Tibial nerve (tissue), 4 donors: ENCODE results near the gene UGT1A5. TPM values are rescaled to one million over a fixed set of nuclear protein-coding genes. Genes with fewer than 3 reads are reported as not detected.

Experiments used
- DNase-seq, 2 donors: peaks; one replicate each; pipeline ENCODE4 v3.0.0-alpha.2; 2019; ENCODE audit warnings: low spot score in 2 of 2
- H3K27ac ChIP-seq, 4 donors: fragments of 200-600 bp; sonication (generic) in 3 of 4; one replicate each; pipeline ENCODE4 v1.5.1; 2017 to 2019; ENCODE audit warnings: mild to moderate bottlenecking in 1 of 4
- H3K27me3 ChIP-seq, 2 donors: fragments of 200-600 bp; sonication (generic) in 1 of 2; one replicate each; pipeline versions ENCODE4 v1.5.1 to v1.6.0; 2017 to 2019
- H3K36me3 ChIP-seq, 3 donors: fragments of 200-600 bp; sonication (generic); one replicate each; pipeline ENCODE4 v1.5.1; 2018 to 2019
- H3K4me1 ChIP-seq, 4 donors: fragments of 200-600 bp; sonication (generic) in 3 of 4; one replicate each; pipeline ENCODE4 v1.5.1; 2017 to 2019
- H3K4me3 ChIP-seq, 4 donors: fragments of 200-600 bp; sonication (generic) in 3 of 4; one replicate each; pipeline ENCODE4 v1.5.1; 2017 to 2019; ENCODE audit warnings: mild to moderate bottlenecking in 1 of 4, moderate library complexity in 1 of 4
- H3K9me3 ChIP-seq, 4 donors: fragments of 200-600 bp; sonication (generic) in 3 of 4; one replicate each; pipeline ENCODE4 v1.5.1; 2017 to 2019
- EP300 ChIP-seq, 2 donors: sonication (generic); formaldehyde crosslinking; IDR thresholded peaks; one replicate each; pipeline ENCODE4 v1.6.1; 2017; ENCODE audit warnings: antibody characterized with exemption in 2 of 2, mild to moderate bottlenecking in 1 of 2
- POLR2A ChIP-seq, 2 donors: fragments of 450-650 bp; IDR thresholded peaks; one replicate each; pipeline ENCODE4 v1.6.1; 2017; ENCODE audit warnings: antibody characterized with exemption in 2 of 2, mild to moderate bottlenecking in 2 of 2, moderate library complexity in 2 of 2
- WGBS, 2 donors: methylation state at CpG; one replicate each; pipeline ENCODE4 v1.1.5; 2018; 5-methylcytosine and 5-hydroxymethylcytosine counted together
- total RNA-seq, 4 donors: library from RNA; depleted of rRNA; stranded (reverse); fragments of >200 nt; gene quantifications; one replicate each; pipeline ENCODE4 v1.1.0, GENCODE V29; 2016
- TF ChIP-seq, protein P1 (sequence below), 5 experiments: fragments of 200-600 bp in 3 of 5; fragments of 450-650 bp in 2 of 5; sonication (generic) in 3 of 5; IDR thresholded peaks; one replicate each; pipeline ENCODE4 v1.5.1; 2016 to 2019; ENCODE audit warnings: antibody characterized with exemption in 5 of 5, mild to moderate bottlenecking in 3 of 5, moderate library complexity in 2 of 5

UGT1A5 gene
- total RNA-seq, 4 donors from 2014 or later: not detected

DNA sequence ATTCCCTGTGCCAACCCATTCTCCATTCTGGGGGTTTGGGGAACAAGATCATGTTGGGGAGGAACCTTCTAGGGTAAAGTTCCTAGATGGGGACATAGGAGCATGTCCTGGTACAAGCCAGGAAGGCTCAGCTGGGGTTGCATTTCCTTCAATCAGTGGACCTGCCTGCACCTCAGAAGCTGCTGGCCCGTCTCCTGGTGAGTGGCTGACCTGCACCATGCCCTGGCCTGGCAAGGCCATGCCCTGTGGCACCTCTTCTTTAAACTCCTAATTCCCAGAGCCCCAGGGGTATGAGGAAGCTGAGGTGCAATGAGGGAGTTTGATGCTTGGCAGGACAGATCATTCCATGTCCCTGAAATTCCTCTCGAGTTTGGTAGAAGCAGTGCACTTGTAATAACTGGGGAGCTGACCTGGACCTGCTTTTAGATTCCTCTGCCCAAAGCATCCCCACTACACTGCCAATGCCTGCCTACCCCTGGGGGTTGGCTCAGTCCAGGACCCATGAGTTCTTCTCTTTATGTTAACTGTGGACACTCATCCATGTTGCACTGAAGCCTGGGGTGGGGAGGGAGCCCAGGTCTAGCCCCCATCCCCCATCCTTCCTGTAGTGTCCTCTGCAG is 90.7 kb downstream of the UGT1A5 start:
- DNase-seq: no peak
- 73 to 82% methylated on average over 2 of the region's 2 CpGs for WGBS, 2 donors
- Histone ChIP-seq H3K4me1 (no peaks in the 10 kb centered on the region), H3K27me3 (no peaks in the 10 kb centered on the region), H3K9me3 (no peaks in the 10 kb centered on the region), H3K36me3 (no peaks in the 10 kb centered on the region), H3K4me3 (no peak overlapping the region), H3K27ac (no peak overlapping the region)
- TF ChIP-seq POLR2A (IDR thresholded peaks at IDR 0.05) (no peak), EP300 (IDR thresholded peaks at IDR 0.05) (no peak)
- TF ChIP-seq, protein P1, sequence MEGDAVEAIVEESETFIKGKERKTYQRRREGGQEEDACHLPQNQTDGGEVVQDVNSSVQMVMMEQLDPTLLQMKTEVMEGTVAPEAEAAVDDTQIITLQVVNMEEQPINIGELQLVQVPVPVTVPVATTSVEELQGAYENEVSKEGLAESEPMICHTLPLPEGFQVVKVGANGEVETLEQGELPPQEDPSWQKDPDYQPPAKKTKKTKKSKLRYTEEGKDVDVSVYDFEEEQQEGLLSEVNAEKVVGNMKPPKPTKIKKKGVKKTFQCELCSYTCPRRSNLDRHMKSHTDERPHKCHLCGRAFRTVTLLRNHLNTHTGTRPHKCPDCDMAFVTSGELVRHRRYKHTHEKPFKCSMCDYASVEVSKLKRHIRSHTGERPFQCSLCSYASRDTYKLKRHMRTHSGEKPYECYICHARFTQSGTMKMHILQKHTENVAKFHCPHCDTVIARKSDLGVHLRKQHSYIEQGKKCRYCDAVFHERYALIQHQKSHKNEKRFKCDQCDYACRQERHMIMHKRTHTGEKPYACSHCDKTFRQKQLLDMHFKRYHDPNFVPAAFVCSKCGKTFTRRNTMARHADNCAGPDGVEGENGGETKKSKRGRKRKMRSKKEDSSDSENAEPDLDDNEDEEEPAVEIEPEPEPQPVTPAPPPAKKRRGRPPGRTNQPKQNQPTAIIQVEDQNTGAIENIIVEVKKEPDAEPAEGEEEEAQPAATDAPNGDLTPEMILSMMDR (IDR thresholded peaks at IDR 0.05): no peak

GRCh38 chr2:233803994-233804393 is 91.3 kb downstream of the UGT1A5 start:
- no peaks in the 10 kb centered on the region for H3K27me3 ChIP-seq
- no peaks in the 10 kb centered on the region for H3K36me3 ChIP-seq
- no peaks in the 10 kb centered on the region for H3K9me3 ChIP-seq
- no peak overlapping the region for H3K4me3 ChIP-seq
- TF ChIP-seq POLR2A (IDR thresholded peaks at IDR 0.05) (no peak), EP300 (IDR thresholded peaks at IDR 0.05) (no peak)
- no peaks in the 10 kb centered on the region for H3K4me1 ChIP-seq
- 68% methylated on average over 8 of the region's 8 CpGs for WGBS, 2 donors
- no peak overlapping the region for H3K27ac ChIP-seq
- DNase-seq: no peak

GRCh38 chr2:233807215-233807865 is 94.6 kb downstream of the UGT1A5 start:
- no peak for TF ChIP-seq POLR2A (IDR thresholded peaks at IDR 0.05)

GRCh38 chr2:233807966-233808935 is 95.5 kb downstream of the UGT1A5 start:
- no peaks in the 10 kb centered on the region for H3K4me1 ChIP-seq
- H3K9me3 ChIP-seq: no peaks in the 10 kb centered on the region
- H3K36me3 ChIP-seq: no peaks in the 10 kb centered on the region
- TF ChIP-seq EP300 (IDR thresholded peaks at IDR 0.05) (no peak), POLR2A (IDR thresholded peaks at IDR 0.05) (no peak)
- TF ChIP-seq, protein P1 (IDR thresholded peaks at IDR 0.05): no peak
- no peak overlapping the region for H3K27ac ChIP-seq
- H3K4me3 ChIP-seq: no peak overlapping the region
- H3K27me3 ChIP-seq: no peaks in the 10 kb centered on the region
- 74 to 78% methylated on average over 10 of the region's 10 CpGs for WGBS, 2 donors
- DNase-seq: no peak

More at GRCh38 chr2:233807215-233807865, 94.6 kb downstream of the UGT1A5 start:
- WGBS, 2 donors: 61 to 78% methylated on average over 11 to 12 of the region's 12 CpGs
- Histone ChIP-seq H3K27me3 (no peaks in the 10 kb centered on the region), H3K4me1 (no peaks in the 10 kb centered on the region), H3K4me3 (no peak overlapping the region), H3K36me3 (no peaks in the 10 kb centered on the region), H3K9me3 (no peaks in the 10 kb centered on the region), H3K27ac (no peak overlapping the region)
- DNase-seq: no peak

- H3K27me3 ChIP-seq: no peaks in the 10 kb centered on the region
- H3K9me3 ChIP-seq: no peaks in the 10 kb centered on the region
- H3K36me3 ChIP-seq: no peaks in the 10 kb centered on the region
- no peak for DNase-seq
- H3K27ac ChIP-seq: no peak overlapping the region
- no peaks in the 10 kb centered on the region for H3K4me1 ChIP-seq
- no peak overlapping the region for H3K4me3 ChIP-seq
- WGBS, 2 donors: 88 to 90% methylated on average over 6 of the region's 6 CpGs
- TF ChIP-seq EP300 (IDR thresholded peaks at IDR 0.05) (no peak), POLR2A (IDR thresholded peaks at IDR 0.05) (no peak)
- TF ChIP-seq, protein P1 (IDR thresholded peaks at IDR 0.05): no peak
Observed at GRCh38 chr2:233810385-233810784, 97.7 kb downstream of the UGT1A5 start.
